Fibroblast of the aortic adventitia (primary cell): ENCODE measurements around the gene RNF8. TPM values are rescaled to one million over a fixed set of nuclear protein-coding genes. Genes with fewer than 3 reads are reported as not detected.

Experiments used
- DNase-seq: peaks from one replicate; pipeline ENCODE4 v3.0.0-alpha.2; 2010; ENCODE audit warnings: low read depth
- H3K4me3 ChIP-seq: 2 replicates; pipeline ENCODE4 v1.5.1; 2011; ENCODE audit warnings: low read depth, mild to moderate bottlenecking, control low read depth, low read length, moderate library complexity
- total RNA-seq: library from RNA; depleted of rRNA; stranded (reverse); fragments of >200 nt; gene quantifications from 2 replicates; pipeline ENCODE4 v1.2.3, GENCODE V29; 2012; ENCODE audit warnings: low replicate concordance
- TF ChIP-seq, protein P1 (sequence below): IDR thresholded peaks from 2 replicates; pipeline ENCODE4 v1.5.1; 2011; ENCODE audit warnings: mild to moderate bottlenecking, low read length, control low read depth, inconsistent platforms; ENCODE audit not compliant: insufficient read depth

Gene RNF8
- total RNA-seq, 1 donor: 18.8 TPM

DNA sequence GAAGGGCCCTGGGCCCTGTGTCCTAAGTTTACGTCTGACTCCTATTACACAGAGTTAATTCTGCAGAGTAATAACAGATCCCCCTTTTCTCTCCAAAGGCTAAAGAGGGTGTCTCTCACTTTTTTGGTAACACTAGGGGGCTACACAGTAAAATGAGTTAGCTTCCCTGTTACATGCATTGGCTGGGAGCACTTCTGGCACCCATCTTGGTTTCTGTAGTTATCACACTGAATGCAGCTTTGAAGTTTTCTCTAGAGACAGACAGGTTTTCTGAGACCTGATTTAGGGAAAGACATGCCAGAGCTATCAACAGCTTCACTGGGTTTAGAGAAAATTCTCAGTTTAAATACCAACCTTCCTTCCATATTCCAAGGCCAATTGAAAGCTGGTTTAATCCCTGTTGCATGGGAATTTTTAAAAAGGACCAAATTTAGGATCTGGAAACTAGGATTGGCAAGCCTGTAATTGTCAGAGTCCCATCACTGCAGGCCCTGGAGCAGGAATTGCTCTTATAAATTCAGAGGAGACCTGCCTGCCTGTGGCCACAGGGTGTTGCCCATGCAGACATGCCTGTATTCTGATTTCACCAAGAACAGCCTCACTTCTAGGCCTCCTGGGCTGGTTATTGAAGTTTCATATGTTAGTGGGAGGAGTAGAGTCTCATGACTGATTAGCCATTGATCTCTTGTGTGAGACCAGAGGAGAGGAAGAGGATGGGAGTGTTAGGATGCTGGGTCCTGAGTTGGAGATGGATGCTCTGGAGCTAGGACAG, 29.4 kb downstream of the RNF8 start:
- TF ChIP-seq, protein P1, sequence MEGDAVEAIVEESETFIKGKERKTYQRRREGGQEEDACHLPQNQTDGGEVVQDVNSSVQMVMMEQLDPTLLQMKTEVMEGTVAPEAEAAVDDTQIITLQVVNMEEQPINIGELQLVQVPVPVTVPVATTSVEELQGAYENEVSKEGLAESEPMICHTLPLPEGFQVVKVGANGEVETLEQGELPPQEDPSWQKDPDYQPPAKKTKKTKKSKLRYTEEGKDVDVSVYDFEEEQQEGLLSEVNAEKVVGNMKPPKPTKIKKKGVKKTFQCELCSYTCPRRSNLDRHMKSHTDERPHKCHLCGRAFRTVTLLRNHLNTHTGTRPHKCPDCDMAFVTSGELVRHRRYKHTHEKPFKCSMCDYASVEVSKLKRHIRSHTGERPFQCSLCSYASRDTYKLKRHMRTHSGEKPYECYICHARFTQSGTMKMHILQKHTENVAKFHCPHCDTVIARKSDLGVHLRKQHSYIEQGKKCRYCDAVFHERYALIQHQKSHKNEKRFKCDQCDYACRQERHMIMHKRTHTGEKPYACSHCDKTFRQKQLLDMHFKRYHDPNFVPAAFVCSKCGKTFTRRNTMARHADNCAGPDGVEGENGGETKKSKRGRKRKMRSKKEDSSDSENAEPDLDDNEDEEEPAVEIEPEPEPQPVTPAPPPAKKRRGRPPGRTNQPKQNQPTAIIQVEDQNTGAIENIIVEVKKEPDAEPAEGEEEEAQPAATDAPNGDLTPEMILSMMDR: no peak
- H3K4me3 ChIP-seq: no peak overlapping the region
- no peak for DNase-seq

DNA sequence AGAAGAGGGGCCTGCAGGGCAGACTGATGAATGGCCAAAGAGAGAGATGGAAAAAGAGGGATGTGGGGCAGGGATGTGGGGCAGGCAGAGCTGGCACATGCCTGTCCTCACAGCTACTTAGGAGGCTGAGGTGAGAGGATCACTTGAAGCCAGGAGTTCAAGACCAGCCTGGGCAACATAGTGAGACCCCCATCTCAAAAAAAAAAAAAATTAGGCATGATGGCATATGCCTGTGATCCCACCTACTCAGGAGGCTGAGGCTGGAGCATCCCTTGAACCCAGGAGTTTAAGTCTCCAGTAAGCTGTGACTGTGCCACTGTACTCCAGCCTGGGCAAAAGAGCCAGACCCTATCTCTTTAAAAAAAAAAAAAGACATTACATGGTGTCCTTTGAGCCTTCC, 34.8 kb downstream of the RNF8 start:
- no peak for DNase-seq
- TF ChIP-seq, protein P1: no peak
- H3K4me3 ChIP-seq: no peak overlapping the region

DNA sequence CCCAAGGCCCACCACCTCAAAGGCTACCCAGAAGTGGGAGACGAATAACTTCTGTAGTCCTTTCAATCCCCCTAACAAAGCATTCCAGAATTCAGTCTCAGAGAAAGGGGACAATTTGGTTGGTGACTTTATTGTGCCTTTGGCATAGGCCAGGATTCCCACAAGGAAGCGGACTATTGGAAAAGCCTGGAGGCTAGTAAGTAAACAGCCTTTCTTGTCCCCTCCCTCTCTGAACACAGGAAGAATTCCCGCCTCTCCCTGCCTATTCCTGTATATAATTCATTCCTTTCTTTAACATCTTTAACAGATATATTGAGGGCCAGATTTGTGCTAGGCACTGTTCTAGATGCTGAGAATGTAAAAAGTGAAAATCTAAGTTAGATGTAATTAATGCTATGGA, 36.1 kb downstream of the RNF8 start:
- TF ChIP-seq, protein P1: no peak
- no peak overlapping the region for H3K4me3 ChIP-seq

DNA sequence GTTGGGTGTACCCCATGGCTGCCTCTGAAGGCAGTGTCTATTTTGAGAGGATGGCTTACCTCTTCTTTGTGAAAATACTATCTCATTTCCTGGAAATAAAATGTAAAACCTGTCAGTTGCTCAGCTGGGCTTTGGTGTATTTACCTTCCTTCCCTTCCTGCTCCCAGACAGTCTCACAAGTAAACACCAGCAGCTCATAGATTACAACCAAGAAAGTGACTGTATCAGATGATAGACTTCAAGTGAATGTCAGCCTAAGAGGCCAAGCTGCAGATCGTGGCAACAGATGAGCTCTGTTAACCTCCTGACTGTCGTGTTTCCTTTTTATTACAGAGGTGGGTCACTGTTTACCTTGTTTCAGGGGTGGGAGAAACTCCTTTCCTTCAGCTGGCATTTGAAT, 37.3 kb downstream of the RNF8 start:
- H3K4me3 ChIP-seq: no peak overlapping the region
- TF ChIP-seq, protein P1: no peak
- DNase-seq: no peak

More for the DNA sequence above, 36.1 kb downstream of the RNF8 start:
- DNase-seq: no peak

DNA sequence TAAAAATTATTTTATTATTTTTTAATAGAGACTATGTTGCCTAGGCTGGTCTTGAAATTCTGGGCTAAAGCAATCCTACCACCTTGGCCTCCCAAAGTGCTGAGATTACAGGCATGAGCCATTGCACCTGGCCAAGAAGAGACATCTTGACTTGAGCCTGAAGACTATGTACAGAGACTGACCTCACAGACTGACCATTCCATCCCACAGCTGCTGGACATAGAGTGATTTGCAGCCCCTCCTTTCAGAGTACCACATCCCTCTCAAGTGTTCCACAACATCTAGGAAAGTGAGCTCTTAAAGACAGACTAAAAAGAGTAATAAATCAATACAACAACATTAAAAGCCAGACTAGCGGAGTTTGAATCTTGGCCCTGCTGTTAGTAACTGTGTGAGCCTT, 39.0 kb downstream of the RNF8 start:
- H3K4me3 ChIP-seq: no peak overlapping the region
- TF ChIP-seq, protein P1: no peak
- no peak for DNase-seq

DNA sequence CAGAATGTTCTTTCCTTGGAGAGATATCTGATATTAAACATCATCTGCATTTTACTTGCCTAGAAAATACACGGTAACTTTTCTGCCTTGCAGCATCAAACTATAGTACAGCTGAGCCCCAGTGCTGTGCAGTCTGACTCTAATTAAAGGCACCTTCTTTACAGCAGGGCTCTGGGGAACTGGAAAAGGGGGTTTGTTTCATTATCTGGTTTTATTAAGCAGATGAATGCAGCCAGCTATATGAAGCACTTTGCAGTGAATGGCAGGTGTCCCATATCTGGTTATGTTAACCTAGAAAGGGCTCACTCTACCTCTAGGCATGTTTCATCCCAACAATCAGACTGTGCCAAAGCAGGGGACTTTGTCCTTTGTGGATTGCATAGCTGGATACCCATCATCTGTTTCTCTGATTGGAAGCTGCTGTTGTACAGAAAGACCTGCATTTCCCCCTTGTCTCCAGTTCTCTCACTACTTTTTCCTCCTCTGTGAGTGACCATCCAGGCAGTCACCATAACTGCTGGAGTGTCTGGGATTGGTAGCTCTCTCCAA, 39.7 kb downstream of the RNF8 start:
- DNase-seq: no peak
- no peak overlapping the region for H3K4me3 ChIP-seq
- TF ChIP-seq, protein P1: no peak
